Duodenal mucosa (tissue), 2 donors: ENCODE data around the gene DLG2.

ENCODE experiments used
- H3K27ac ChIP-seq: one replicate; pipeline ENCODE4 v1.7.0; 2013; ENCODE audit warnings: low read depth, low read length
- H3K27me3 ChIP-seq, 2 donors: one replicate each; pipeline ENCODE4 v1.7.0; 2013; ENCODE audit warnings: low read length in 2 of 2, control low read depth in 1 of 2; ENCODE audit not compliant: insufficient read depth in 2 of 2, control insufficient read depth in 1 of 2
- H3K36me3 ChIP-seq, 2 donors: one replicate each; pipeline ENCODE4 v1.7.0; 2013; ENCODE audit warnings: low read length in 2 of 2, control low read depth in 1 of 2; ENCODE audit not compliant: insufficient read depth in 2 of 2, control insufficient read depth in 1 of 2
- H3K4me1 ChIP-seq, 2 donors: one replicate each; pipeline ENCODE4 v1.7.0; 2013; ENCODE audit warnings: low read length in 2 of 2, control low read depth in 1 of 2; ENCODE audit not compliant: insufficient read depth in 2 of 2, control insufficient read depth in 1 of 2
- H3K4me3 ChIP-seq, 2 donors: one replicate each; pipeline ENCODE4 v1.7.0; 2013; ENCODE audit warnings: low read length in 2 of 2, low read depth in 1 of 2
- H3K9ac ChIP-seq, 2 donors: one replicate each; pipeline ENCODE4 v1.7.0; 2013; ENCODE audit warnings: low read length in 2 of 2, low read depth in 1 of 2
- H3K9me3 ChIP-seq, 2 donors: one replicate each; pipeline ENCODE4 v1.7.0; 2013; ENCODE audit warnings: low read length in 2 of 2, control low read depth in 1 of 2; ENCODE audit not compliant: control insufficient read depth in 1 of 2

DLG2 gene

GRCh38 chr11:83666149-83666548 is 1961.0 kb downstream of the DLG2 start:
- Histone ChIP-seq H3K27me3 (no peaks in the 10 kb centered on the region), H3K27ac (no peak overlapping the region), H3K9ac (no peak overlapping the region), H3K4me3 (no peak overlapping the region), H3K9me3 (no peaks in the 10 kb centered on the region), H3K36me3 (no peaks in the 10 kb centered on the region), H3K4me1 (peaks cover 0 to 3% of the 10 kb centered on the region in 2 donors)

GRCh38 chr11:83663988-83664387 is 1963.2 kb downstream of the DLG2 start:
- H3K36me3 ChIP-seq, result no peaks in the 10 kb centered on the region
- no peaks in the 10 kb centered on the region for H3K27me3 ChIP-seq
- no peak overlapping the region for H3K9ac ChIP-seq
- H3K4me3 ChIP-seq, result no peak overlapping the region
- H3K4me1 ChIP-seq, result peaks cover 0 to 3% of the 10 kb centered on the region in 2 donors
- H3K9me3 ChIP-seq, result no peaks in the 10 kb centered on the region
- H3K27ac ChIP-seq, result no peak overlapping the region

GRCh38 chr11:83663446-83663845 is 1963.7 kb downstream of the DLG2 start:
- H3K36me3 ChIP-seq, result no peaks in the 10 kb centered on the region
- no peak overlapping the region for H3K9ac ChIP-seq
- H3K4me3 ChIP-seq, result no peak overlapping the region
- H3K27me3 ChIP-seq, result no peaks in the 10 kb centered on the region
- H3K27ac ChIP-seq, result no peak overlapping the region
- peaks cover 0 to 3% of the 10 kb centered on the region in 2 donors for H3K4me1 ChIP-seq
- H3K9me3 ChIP-seq, result no peaks in the 10 kb centered on the region

- Histone ChIP-seq H3K27ac (no peak overlapping the region), H3K4me3 (no peak overlapping the region), H3K36me3 (no peaks in the 10 kb centered on the region), H3K27me3 (no peaks in the 10 kb centered on the region), H3K9ac (no peak overlapping the region), H3K4me1 (peaks cover 0 to 3% of the 10 kb centered on the region in 2 donors), H3K9me3 (no peaks in the 10 kb centered on the region)
Measured at GRCh38 chr11:83662494-83662893, 1964.7 kb downstream of the DLG2 start.

GRCh38 chr11:83661491-83662350 is 1965.4 kb downstream of the DLG2 start:
- Histone ChIP-seq H3K27me3 (no peaks in the 10 kb centered on the region), H3K9me3 (no peaks in the 10 kb centered on the region), H3K27ac (no peak overlapping the region), H3K36me3 (no peaks in the 10 kb centered on the region), H3K4me1 (peaks cover 0 to 3% of the 10 kb centered on the region in 2 donors), H3K4me3 (no peak overlapping the region), H3K9ac (no peak overlapping the region)

GRCh38 chr11:83659466-83659865 is 1967.7 kb downstream of the DLG2 start:
- Histone ChIP-seq H3K27me3 (no peaks in the 10 kb centered on the region), H3K36me3 (no peaks in the 10 kb centered on the region), H3K27ac (no peak overlapping the region)

GRCh38 chr11:83656796-83657330 is 1970.3 kb downstream of the DLG2 start:
- no peak overlapping the region for H3K9ac ChIP-seq
- H3K36me3 ChIP-seq, result no peaks in the 10 kb centered on the region
- peaks cover 0 to 3% of the 10 kb centered on the region in 2 donors for H3K4me1 ChIP-seq
- no peaks in the 10 kb centered on the region for H3K9me3 ChIP-seq
- no peaks in the 10 kb centered on the region for H3K27me3 ChIP-seq
- H3K4me3 ChIP-seq, result no peak overlapping the region
- no peak overlapping the region for H3K27ac ChIP-seq

More at GRCh38 chr11:83659466-83659865, 1967.7 kb downstream of the DLG2 start:
- no peak overlapping the region for H3K9ac ChIP-seq
- peaks cover 0 to 3% of the 10 kb centered on the region in 2 donors for H3K4me1 ChIP-seq
- H3K4me3 ChIP-seq, result no peak overlapping the region
- H3K9me3 ChIP-seq, result no peaks in the 10 kb centered on the region

GRCh38 chr11:83655976-83656375 is 1971.2 kb downstream of the DLG2 start:
- Histone ChIP-seq H3K9ac (no peak overlapping the region), H3K36me3 (no peaks in the 10 kb centered on the region), H3K4me3 (no peak overlapping the region), H3K4me1 (no peaks in the 10 kb centered on the region), H3K27me3 (no peaks in the 10 kb centered on the region), H3K27ac (no peak overlapping the region), H3K9me3 (no peaks in the 10 kb centered on the region)

- Histone ChIP-seq H3K9me3 (no peaks in the 10 kb centered on the region), H3K4me3 (no peak overlapping the region), H3K36me3 (no peaks in the 10 kb centered on the region), H3K9ac (no peak overlapping the region), H3K27me3 (no peaks in the 10 kb centered on the region), H3K4me1 (peaks cover 0 to 11% of the 10 kb centered on the region in 2 donors), H3K27ac (no peak overlapping the region)
Measured at GRCh38 chr11:83649528-83649855, 1977.7 kb downstream of the DLG2 start.

- Histone ChIP-seq H3K27ac (no peak overlapping the region), H3K27me3 (no peaks in the 10 kb centered on the region), H3K9ac (no peak overlapping the region), H3K9me3 (no peaks in the 10 kb centered on the region), H3K4me3 (no peak overlapping the region), H3K36me3 (no peaks in the 10 kb centered on the region), H3K4me1 (peaks cover 0 to 11% of the 10 kb centered on the region in 2 donors)
Measured at GRCh38 chr11:83648610-83649527, 1978.3 kb downstream of the DLG2 start.
